Astrocyte (in vitro differentiated cells and primary cell): Measurements from ENCODE around the gene DHX38.

ENCODE experiments used
- CTCF ChIP-seq: IDR thresholded peaks from 2 replicates; pipeline ENCODE4 v1.5.1; 2011; ENCODE audit warnings: low read depth, mild to moderate bottlenecking, inconsistent platforms, low read length, moderate library complexity; ENCODE audit not compliant: insufficient read depth
- EZH2 ChIP-seq: IDR thresholded peaks from 2 replicates; pipeline ENCODE4 v1.6.1; 2012; ENCODE audit warnings: mild to moderate bottlenecking, low read length, inconsistent platforms; ENCODE audit not compliant: insufficient read depth

GRCh38 chr16:72122916-72123315, 29.3 kb downstream of the DHX38 start:
- no peak for TF ChIP-seq CTCF
- no peak for TF ChIP-seq EZH2
